Colon (tissue), 2 donors: ENCODE results near the gene SLC48A1.

Experiments used
- FAIRE-seq: peaks from 2 replicates; lab custom pipeline; 2012; peaks lifted over from hg19 to GRCh38; lab: Jason Lieb, UNC
- donor health status: control.
- donor health status: control.

Gene SLC48A1

GRCh38 chr12:47744005-47744651, 28.9 kb upstream of the SLC48A1 start:
- FAIRE-seq, result no peak

- FAIRE-seq, result no peak
Observed at GRCh38 chr12:47744778-47745436, 28.1 kb upstream of the SLC48A1 start.

GRCh38 chr12:47745485-47746041, 27.5 kb upstream of the SLC48A1 start:
- no peak for FAIRE-seq

GRCh38 chr12:47746073-47746472, 27.0 kb upstream of the SLC48A1 start:
- FAIRE-seq, result no peak

GRCh38 chr12:47746523-47746922, 26.5 kb upstream of the SLC48A1 start:
- FAIRE-seq, result no peak

GRCh38 chr12:47747126-47747525, 25.9 kb upstream of the SLC48A1 start:
- FAIRE-seq, result no peak

GRCh38 chr12:47747596-47748506, 25.2 kb upstream of the SLC48A1 start:
- no peak for FAIRE-seq

GRCh38 chr12:47748507-47748828, 24.6 kb upstream of the SLC48A1 start:
- no peak for FAIRE-seq

GRCh38 chr12:47748899-47749298, 24.1 kb upstream of the SLC48A1 start:
- no peak for FAIRE-seq

GRCh38 chr12:47750229-47750798, 22.7 kb upstream of the SLC48A1 start:
- FAIRE-seq, result no peak

GRCh38 chr12:47750916-47751470, 22.0 kb upstream of the SLC48A1 start:
- FAIRE-seq, result no peak

- FAIRE-seq, result no peak
Observed at GRCh38 chr12:47751561-47751960, 21.5 kb upstream of the SLC48A1 start.

- FAIRE-seq, result no peak
Observed at GRCh38 chr12:47752121-47752520, 20.9 kb upstream of the SLC48A1 start.

GRCh38 chr12:47752552-47752951, 20.5 kb upstream of the SLC48A1 start:
- no peak for FAIRE-seq

- no peak for FAIRE-seq
Observed at GRCh38 chr12:47753021-47754001, 19.7 kb upstream of the SLC48A1 start.

GRCh38 chr12:47754126-47754525, 18.9 kb upstream of the SLC48A1 start:
- no peak for FAIRE-seq

GRCh38 chr12:47754881-47755280, 18.2 kb upstream of the SLC48A1 start:
- FAIRE-seq, result no peak

GRCh38 chr12:47755655-47756562, 17.1 kb upstream of the SLC48A1 start:
- FAIRE-seq, result no peak

GRCh38 chr12:47757364-47757839, 15.6 kb upstream of the SLC48A1 start:
- no peak for FAIRE-seq
